HL-60 (cell line): Measurements from ENCODE around the gene FGFR2.

Experiments used
- DNase-seq, 2 experiments: peaks; one replicate each; pipeline ENCODE4 v3.0.0-alpha.2; 2010 to 2020; ENCODE audit warnings: low read depth in 1 of 2, low spot score in 1 of 2
- H3K27ac ChIP-seq: fragments of 250-450 bp; sonication (Bioruptor Pico); replicated peaks from 2 replicates; pipeline ENCODE4 v1.5.1; 2020; ENCODE audit warnings: mild to moderate bottlenecking, moderate library complexity
- H3K27me3 ChIP-seq: fragments of 250-450 bp; sonication (Bioruptor Pico); 2 replicates; pipeline ENCODE4 v1.5.1; 2021; ENCODE audit warnings: mild to moderate bottlenecking, moderate library complexity; ENCODE audit not compliant: insufficient read depth, poor library complexity, severe bottlenecking
- H3K4me3 ChIP-seq: replicated peaks from 2 replicates; pipeline ENCODE4 v1.5.1; 2011; ENCODE audit warnings: mild to moderate bottlenecking, control low read depth, low read length; ENCODE audit not compliant: insufficient read depth
- CTCF ChIP-seq: IDR thresholded peaks from one replicate; pipeline ENCODE4 v1.5.1; 2011; ENCODE audit warnings: low read length, control low read depth, inconsistent platforms; ENCODE audit not compliant: insufficient read depth
- GABPA ChIP-seq: IDR thresholded peaks from 2 replicates; pipeline ENCODE4 v1.6.1; 2012; ENCODE audit warnings: low read depth
- POLR2AphosphoS5 ChIP-seq: IDR thresholded peaks from 2 replicates; pipeline ENCODE4 v1.6.1; 2012; ENCODE audit warnings: low read depth
- REST ChIP-seq: IDR thresholded peaks from 2 replicates; pipeline ENCODE4 v1.6.1; 2012; ENCODE audit warnings: low read depth; ENCODE audit not compliant: insufficient replicate concordance
- SPI1 ChIP-seq: IDR thresholded peaks from 2 replicates; pipeline ENCODE4 v1.6.1; 2012; ENCODE audit warnings: low read depth, mild to moderate bottlenecking, borderline replicate concordance

Gene FGFR2

GRCh38 chr10:121583857-121584256 is 14.4 kb downstream of the FGFR2 start:
- TF ChIP-seq GABPA (no peak), CTCF (no peak)
- DNase-seq, result no peak
- Histone ChIP-seq H3K4me3 (no peak overlapping the region), H3K27me3 (no peaks in the 10 kb centered on the region), H3K27ac (no peak overlapping the region)

GRCh38 chr10:121583258-121583657 is 15.0 kb downstream of the FGFR2 start:
- Histone ChIP-seq H3K27ac (no peak overlapping the region), H3K4me3 (no peak overlapping the region), H3K27me3 (no peaks in the 10 kb centered on the region)
- TF ChIP-seq CTCF, result no peak
- no peak for TF ChIP-seq SPI1
- TF ChIP-seq POLR2AphosphoS5, result no peak
- no peak for TF ChIP-seq GABPA
- no peak for TF ChIP-seq REST
- no peak for DNase-seq

- Histone ChIP-seq H3K27ac (no peak overlapping the region), H3K27me3 (no peaks in the 10 kb centered on the region), H3K4me3 (no peak overlapping the region)
- no peak for DNase-seq
- TF ChIP-seq SPI1 (no peak), GABPA (no peak), POLR2AphosphoS5 (no peak), REST (no peak), CTCF (no peak)
Observed at GRCh38 chr10:121580276-121581116, 17.7 kb downstream of the FGFR2 start.

- TF ChIP-seq GABPA (no peak), REST (no peak), POLR2AphosphoS5 (no peak), CTCF (no peak), SPI1 (no peak)
- Histone ChIP-seq H3K4me3 (no peak overlapping the region), H3K27ac (no peak overlapping the region), H3K27me3 (no peaks in the 10 kb centered on the region)
- DNase-seq, result no peak
Observed at GRCh38 chr10:121579656-121580055, 18.6 kb downstream of the FGFR2 start.
